ENCODE results near the gene SPEN. TPM values are rescaled to one million over a fixed set of nuclear protein-coding genes. Genes with fewer than 3 reads are reported as not detected.

The SPEN gene
- total RNA-seq, 2 experiments from 2014 or later: 60.8 to 63.1 TPM

DNA sequence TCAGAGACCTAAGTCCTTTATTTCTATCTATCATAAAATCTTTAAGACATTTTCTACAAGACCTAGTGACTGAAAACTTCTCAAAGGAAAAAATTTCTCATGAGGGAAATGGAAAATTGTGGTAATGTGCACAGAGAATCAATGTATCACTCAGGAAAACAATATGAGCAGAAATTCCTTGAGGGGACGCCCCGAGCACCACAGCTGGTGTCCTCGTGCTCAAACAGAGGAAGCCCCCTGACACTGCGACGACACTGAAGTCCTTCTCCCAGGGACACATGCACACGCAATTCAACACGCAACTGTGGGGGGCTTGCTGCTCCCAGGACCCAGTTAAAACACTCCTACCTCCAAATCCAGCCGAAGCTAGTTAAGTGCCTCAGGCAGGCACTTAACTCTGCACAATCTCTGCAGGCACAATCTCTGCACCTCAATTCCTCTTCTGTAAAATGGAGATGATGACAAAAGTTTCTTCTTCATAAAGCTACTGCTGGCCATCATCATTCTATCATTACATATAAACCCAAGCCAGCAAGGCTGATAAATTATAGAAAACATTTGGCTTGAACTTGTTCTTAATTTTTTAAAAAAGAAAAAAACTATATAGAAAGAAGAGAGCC lies 112.4 kb downstream of the SPEN start:
- CTCF ChIA-PET: interaction anchor here (0.6 to 1.7 kb wide), 3 partner anchors 9 to 168 kb away, joined by 3 to 8 read pairs (median 4); no protein-coding TSS in a partner anchor
- POLR2A ChIA-PET: interaction anchor here (0.7 to 1.1 kb wide), 2 partner anchors 9 to 15 kb away, joined by 3 read pairs; no protein-coding TSS in a partner anchor

DNA sequence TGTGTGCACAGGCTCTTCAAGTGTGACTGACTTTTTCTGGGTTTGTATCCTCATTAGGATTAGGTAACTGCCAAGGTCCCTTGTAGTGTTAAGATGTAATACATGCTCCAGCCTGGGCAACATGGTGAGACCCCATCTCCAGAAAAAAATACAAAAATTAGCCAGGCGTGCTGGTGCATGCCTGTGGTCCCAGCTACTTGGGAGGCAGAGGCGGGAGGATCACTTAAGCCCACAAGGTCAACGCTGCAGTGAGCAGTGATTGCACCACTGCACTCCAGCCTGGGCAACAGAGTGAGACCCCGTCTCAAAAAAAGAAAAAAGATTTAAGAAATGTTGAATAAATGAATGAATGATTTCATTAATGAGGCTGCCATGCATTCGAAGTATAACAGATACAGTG lies 113.3 kb downstream of the SPEN start:
- ChIA-PET CTCF (interaction anchor here (1.4 kb wide), 1 partner anchor 10 kb away, joined by 4 read pairs; no protein-coding TSS in a partner anchor), POLR2A (interaction anchor here (1.1 kb wide), 1 partner anchor 10 kb away, joined by 3 read pairs; no protein-coding TSS in a partner anchor)

DNA sequence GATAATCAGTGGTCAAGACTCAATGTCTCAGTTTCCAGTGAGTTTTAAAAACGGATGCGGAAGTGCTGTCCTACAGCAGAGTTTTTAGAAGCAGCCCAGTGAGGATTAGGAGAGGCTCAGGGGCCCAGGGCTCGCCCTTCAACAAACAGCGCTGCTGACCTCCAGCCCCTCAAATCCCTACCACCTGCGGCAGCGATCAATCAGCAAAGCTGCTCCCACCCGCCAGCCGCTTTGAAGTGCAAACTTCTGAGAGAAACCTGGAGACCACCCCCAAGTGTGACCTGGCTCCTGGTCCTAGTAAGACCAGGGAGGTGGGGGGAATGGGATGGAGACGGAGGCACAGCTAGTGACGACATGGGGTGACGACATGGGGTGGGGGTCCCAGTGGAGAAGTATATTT lies 114.0 kb downstream of the SPEN start:
- ChIA-PET CTCF (interaction anchor here (1.4 kb wide), 1 partner anchor 10 kb away, joined by 4 read pairs; no protein-coding TSS in a partner anchor), POLR2A (no interaction called here)

DNA sequence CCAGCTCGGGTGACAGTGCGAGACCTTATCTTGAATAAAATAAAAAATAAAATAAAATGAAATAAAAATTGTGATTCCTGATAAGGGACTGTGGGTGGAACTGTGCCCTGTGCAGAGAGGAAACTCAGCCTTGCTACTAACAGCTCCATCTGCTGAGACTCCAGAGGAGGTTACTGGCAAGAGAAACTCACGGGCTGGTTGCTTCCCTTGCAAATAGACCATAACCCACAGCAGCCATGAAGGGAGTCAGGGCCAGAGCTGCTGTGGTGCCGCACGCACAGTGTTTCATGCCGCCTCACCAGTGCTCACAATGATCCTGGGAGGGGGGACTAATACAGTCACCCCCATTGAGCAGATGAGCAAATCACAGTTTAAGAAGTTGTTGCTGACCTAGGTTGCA lies 114.7 kb downstream of the SPEN start:
- ChIA-PET POLR2A (interaction anchor here (0.5 kb wide), 1 partner anchor 26 kb away, joined by 3 read pairs; no protein-coding TSS in a partner anchor), CTCF (interaction anchor here (0.9 kb wide), 1 partner anchor 11 kb away, joined by 3 read pairs; no protein-coding TSS in a partner anchor)

DNA sequence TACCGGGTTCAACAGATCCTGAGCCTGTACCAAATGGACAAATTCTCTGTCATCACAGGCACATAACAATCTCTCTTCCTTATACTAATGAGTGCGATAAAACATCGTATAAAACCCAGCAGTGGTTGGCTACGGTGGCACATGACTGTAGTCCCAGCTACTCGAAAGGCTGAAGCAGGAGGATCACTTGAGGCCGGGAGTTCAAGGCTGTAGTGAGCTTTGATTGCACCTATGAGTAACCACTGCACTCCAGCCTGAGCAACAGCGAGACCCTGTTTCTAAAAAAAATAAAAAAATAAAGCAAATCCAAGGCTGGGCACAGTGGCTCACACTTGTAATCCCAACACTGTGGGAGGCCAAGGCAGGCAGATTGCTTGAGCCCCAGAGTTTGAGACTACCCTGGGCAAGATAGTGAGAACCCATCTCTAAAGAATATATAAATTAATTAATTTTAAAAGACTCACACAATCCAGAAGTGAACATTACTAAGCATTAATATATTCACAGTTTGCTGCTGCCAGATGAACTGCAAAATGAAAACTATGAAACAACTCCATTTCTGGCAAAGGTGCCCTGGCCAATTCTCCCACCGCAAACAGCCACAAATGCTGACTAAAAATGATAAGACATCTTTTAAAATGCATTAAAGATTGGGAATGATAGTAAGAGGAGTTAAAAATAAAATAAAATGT lies 115.3 kb downstream of the SPEN start:
- ChIA-PET CTCF (interaction anchor here (0.9 kb wide), 1 partner anchor 10 kb away, joined by 3 read pairs; no protein-coding TSS in a partner anchor), POLR2A (interaction anchor here (0.5 kb wide), 1 partner anchor 26 kb away, joined by 3 read pairs; no protein-coding TSS in a partner anchor)

DNA sequence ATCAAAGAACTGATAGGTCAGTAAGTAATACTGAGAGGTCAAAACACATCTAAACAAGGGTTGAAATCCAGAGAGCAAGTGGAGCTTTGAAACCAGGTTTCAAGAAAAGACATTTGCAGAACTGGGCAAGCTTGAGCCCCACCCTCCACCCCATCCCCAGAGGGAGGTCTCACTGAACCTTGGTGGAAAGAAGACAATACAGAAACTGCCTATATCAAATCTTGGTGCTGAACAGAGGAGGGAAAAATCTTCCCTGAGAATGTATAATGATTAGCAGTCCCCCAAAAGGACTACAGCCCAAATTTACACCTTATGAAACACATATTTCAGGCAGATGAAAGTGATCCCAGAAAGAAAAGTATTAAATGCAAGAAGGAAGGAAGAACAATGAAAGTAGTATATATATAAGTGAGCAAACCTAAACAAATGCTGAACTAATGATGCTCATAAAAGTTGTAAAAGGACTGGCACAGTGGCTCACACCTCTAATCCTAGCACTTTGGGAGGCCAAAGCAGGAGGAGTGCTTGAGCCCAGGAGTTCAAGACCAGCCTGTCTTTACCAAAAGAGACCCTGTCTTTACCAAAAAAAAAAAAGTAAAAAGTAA lies 116.0 kb downstream of the SPEN start:
- ChIA-PET CTCF (interaction anchor here (0.9 to 4.2 kb wide), 3 partner anchors 7 to 13 kb away, joined by 3 to 29 read pairs (median 3); no protein-coding TSS in a partner anchor), POLR2A (interaction anchor here (0.6 to 1.8 kb wide), 3 partner anchors 12 to 385 kb away, joined by 3 to 19 read pairs (median 4); partner anchors contain the start of gene ZBTB17)

DNA sequence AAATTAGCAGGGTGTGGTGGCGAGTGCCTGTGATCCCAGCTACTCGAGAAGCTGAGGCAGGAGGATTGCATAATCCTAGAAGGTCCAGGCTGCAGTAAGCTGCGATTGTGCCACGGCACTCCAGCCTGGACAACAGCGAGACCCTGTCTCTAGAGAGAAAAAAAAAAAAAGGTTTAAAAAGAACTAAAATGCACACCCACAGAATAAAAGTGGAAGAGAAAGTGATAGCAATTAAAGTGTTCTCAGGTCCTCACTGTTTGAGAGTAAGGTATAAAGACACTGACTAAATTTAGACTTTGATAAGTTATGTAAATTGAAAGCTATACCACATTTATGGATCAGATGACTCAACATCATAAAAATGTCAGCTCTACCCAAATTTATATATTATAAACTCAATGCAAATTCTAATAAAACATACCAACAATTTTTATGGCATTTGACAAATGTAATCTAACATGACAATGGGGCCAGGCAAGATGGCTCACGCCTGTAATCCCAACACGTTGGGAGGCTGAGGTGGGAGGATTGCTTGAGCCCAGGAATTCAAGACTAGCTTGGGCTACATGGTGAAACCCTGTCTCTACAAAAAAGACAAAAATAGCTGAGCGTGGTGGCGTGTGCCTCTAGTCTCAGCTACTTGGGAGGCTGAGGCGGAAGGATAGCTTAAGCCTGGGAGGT lies 116.6 kb downstream of the SPEN start:
- POLR2A ChIA-PET: interaction anchor here (0.6 to 1.8 kb wide), 4 partner anchors 11 to 384 kb away, joined by 3 to 19 read pairs (median 4); partner anchors contain the start of gene ZBTB17
- CTCF ChIA-PET: interaction anchor here (0.9 to 4.2 kb wide), 4 partner anchors 8 to 172 kb away, joined by 3 to 29 read pairs (median 3); no protein-coding TSS in a partner anchor

DNA sequence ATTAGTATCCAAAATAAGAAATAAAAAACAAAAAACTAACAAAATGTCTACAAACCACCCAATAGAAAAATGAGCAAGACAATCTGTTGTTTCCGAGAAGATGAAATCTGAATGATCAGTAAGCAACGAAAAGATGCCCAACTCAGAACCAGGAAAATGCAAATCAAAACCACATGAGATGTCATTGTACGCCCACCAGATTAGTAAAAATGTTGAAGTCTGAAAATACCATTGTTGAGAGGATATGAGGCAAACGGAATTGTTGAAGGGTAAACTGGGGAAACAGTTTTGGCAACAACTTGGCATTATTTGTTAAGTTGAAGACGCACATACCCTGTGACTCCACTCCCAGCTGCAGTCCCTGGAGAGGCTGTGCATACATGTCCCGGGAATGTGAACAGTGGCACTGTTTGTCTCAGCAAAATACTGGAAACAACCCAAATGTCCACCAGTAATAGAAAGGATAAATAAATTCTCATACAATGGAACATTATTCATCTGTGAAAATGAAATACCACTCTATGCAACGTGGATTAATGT lies 117.8 kb downstream of the SPEN start:
- POLR2A ChIA-PET: interaction anchor here (0.6 to 1.9 kb wide), 7 partner anchors 10 to 386 kb away, joined by 3 to 19 read pairs (median 11); partner anchors contain the start of genes SPEN and ZBTB17
- CTCF ChIA-PET: interaction anchor here (0.6 to 4.2 kb wide), 4 partner anchors 15 to 173 kb away, joined by 3 to 29 read pairs (median 4); partner anchors contain the start of gene SPEN

DNA sequence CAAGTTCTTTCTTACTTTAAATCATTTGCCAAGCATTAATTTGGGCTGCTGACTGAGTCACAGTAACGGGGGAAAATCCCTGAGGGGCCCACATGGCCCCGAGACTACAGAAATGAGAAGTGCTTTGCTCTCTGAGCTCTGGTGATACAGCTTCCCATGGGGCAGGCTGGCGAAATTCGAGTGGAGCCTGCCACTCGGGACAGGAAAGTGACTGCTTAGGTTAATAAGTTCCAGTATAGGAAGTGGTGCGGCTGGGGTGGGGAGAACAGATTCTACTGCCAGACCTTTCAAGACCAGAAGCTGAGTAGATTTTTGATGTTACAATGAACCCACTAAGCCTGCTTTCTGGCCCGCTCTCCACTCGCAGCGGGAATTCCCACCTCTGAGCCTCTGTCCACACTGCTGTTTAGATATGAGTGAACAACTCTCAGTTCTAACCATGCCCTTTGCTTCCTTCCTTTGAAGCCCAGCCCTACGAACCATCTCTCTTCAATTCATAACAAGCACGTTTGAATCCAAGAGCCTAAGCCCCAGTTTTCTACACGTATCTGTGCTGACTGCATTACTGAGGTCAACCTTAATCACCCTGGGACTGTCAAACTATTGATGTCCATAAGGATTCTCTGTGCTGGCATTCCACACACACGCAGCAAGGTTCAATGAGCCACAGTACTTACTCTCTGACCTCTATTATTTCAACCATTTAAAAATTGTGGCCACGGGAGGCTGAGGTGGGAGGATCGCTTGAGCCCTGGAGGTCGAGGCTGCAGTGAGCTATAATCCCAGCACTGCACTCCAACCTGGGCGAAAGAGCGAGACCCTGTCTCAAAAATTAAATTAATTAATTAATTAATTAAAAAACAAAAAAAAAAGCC lies 118.8 kb downstream of the SPEN start:
- CTCF ChIA-PET: interaction anchor here (0.7 to 4.2 kb wide), 4 partner anchors 9 to 119 kb away, joined by 3 to 29 read pairs (median 4); partner anchors contain the start of gene SPEN

DNA sequence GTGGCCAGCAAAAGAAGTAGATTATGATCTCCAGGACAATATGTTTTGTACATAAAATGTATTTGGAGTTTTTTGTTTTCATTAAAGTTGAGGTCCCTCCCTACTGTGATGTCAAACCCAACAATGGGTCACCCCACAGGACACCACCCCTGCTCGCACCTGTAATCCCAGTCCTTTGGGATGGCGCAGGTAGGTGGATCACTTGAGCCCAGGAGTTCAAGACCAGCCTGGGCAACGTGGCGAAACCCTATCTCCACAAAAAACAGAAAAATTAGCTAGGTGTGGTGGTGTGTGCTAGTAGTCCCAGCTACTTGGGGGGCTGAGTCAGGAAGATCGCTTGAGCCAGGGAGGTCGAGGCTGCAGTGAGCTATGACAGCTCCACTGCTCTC lies 119.4 kb downstream of the SPEN start:
- CTCF ChIA-PET: interaction anchor here (1.6 to 4.2 kb wide), 2 partner anchors 16 to 17 kb away, joined by 4 to 29 read pairs; no protein-coding TSS in a partner anchor
- POLR2A ChIA-PET: interaction anchor here (1.0 to 1.9 kb wide), 4 partner anchors 8 to 17 kb away, joined by 3 to 18 read pairs (median 11); partner anchors contain the start of gene ZBTB17

More for the DNA sequence above, 118.8 kb downstream of the SPEN start:
- POLR2A ChIA-PET: interaction anchor here (0.5 to 1.9 kb wide), 11 partner anchors 8 to 385 kb away, joined by 3 to 18 read pairs (median 5); partner anchors contain the start of genes SPEN and ZBTB17

DNA sequence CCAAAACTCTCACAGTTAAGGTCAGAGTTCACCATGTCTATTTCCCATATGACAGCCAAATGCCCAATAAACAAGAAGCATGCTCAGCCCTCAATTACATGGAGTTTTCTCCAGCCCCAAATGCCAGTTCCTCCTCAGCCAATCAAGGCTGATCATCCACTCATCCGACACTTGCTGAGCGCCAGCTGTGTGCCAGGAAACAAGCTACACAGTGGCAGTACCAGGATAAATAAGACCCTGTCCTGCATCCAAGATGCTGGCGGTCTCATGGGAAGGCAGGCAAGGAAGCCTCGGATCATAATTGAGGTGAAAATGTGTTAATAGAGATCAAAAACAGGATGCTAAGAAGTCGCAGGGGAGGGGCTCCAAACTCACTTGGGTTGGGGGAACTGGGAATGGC lies 120.7 kb downstream of the SPEN start:
- ChIA-PET CTCF (interaction anchor here (0.6 to 1.4 kb wide), 3 partner anchors 12 to 226 kb away, joined by 3 read pairs; no protein-coding TSS in a partner anchor), POLR2A (interaction anchor here (0.9 kb wide), 1 partner anchor 18 kb away, joined by 3 read pairs; no protein-coding TSS in a partner anchor)

DNA sequence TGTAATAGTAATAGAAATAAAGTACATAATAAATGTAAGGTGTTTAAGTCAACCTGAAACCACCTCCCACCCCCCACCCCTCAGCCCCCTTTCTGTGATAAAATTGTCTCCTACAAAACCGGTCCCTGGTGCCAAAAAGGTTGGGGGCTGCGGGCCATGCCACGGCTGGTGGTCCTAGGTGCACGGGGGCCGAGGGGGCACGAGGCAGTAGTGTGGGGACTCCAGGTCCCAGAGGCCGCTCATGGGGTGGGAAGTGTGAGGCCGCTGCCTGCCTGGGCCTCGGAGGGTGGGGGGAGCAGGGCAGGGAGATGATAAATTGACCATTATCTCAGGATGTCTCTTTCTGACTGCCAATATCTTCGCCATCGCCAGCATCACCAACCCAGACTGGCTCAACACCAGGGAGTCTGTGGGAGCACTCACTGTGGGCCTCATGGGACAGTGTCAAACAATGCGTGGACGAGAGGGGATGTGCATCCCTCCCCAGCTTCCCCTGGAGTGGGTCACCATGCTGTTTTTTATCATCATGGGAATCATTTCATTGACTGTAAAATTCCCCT lies 121.9 kb downstream of the SPEN start:
- ChIA-PET CTCF (no interaction called here), POLR2A (interaction anchor here (0.6 to 1.0 kb wide), 2 partner anchors 89 to 136 kb away, joined by 4 to 6 read pairs; no protein-coding TSS in a partner anchor)

DNA sequence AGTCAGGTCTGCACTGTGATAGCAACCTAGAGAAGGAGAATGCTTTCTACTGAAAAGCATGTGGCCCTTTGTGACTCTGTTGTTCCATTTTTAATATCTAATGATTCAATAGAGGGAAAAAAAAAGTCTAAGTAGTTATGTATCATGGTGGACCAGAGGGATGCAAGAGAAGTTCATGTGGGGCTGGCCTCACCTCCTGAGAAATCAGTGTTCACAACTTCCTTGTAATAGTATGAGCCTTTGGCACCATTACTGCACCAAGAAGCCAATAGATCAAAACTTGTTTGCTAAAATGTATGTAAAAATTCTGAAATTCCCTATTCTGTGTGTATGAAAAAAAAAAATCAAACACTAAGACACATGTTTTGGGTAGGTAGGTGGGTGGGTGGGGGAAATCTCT lies 123.4 kb downstream of the SPEN start:
- CTCF ChIA-PET: no interaction called here
- POLR2A ChIA-PET: no interaction called here

DNA sequence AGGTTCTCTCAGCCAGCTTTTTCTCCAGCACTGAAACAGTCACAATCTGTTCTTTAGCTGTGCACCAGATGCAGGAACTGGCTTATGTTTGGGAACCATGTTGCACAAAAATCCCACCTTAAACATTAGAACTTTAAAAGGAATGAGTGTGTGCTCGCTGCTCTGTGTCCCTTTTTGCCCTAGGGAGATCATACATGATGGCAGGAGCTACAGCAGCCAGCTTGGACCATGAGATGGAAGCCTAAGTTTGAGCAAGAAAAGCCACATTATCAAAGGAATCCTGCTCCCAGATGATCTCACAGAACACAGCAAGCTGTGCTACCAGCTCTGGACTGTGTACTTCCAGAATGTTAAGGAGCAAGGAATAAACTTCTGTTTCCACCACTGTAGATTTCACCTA lies 124.9 kb downstream of the SPEN start:
- CTCF ChIA-PET: no interaction called here
- POLR2A ChIA-PET: no interaction called here

DNA sequence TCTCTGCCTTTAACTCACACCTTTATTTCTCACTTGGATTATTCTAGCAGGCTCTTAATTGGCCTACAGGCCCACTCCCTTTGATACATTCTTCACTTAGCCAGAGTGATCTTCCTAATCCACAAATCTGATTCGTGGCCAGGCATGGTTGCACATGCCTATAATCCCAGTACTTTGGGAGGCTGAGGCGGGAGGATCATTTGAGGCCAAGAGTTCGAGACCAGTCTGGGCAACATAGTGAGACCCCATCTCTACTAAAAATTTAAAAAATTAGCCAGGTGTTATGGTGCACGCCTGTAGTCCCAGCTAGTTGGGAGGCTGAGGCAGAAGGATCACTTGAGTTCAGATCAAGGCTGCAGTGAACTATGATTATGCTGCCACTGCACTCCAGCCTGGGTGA lies 126.3 kb downstream of the SPEN start:
- POLR2A ChIA-PET: interaction anchor here (0.7 to 4.6 kb wide), 3 partner anchors 7 to 145 kb away, joined by 4 to 51 read pairs (median 18); no protein-coding TSS in a partner anchor
- CTCF ChIA-PET: no interaction called here

DNA sequence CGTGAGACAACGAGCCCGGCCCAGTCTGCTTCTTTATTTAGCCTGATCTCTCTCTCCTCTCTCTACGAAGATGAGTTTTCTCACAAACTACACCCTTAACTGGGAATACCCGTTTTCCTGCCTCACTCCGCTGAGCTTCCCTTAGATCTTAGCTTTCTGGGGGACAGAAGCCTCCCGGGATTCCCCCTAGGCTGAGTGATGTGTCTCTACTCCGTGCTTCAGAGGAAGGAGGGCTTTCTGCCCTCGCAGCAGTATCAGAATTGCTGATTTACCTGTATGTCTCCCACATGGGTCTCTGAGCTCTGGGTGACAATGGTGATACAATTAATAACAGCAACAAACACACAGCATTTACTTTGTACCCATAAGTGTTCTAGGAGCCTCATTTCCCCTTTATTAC lies 127.3 kb downstream of the SPEN start:
- ChIA-PET POLR2A (interaction anchor here (0.6 to 4.6 kb wide), 8 partner anchors 8 to 141 kb away, joined by 3 to 51 read pairs (median 5); no protein-coding TSS in a partner anchor), CTCF (interaction anchor here (0.6 to 2.5 kb wide), 5 partner anchors 9 to 49 kb away, joined by 3 to 22 read pairs (median 4); no protein-coding TSS in a partner anchor)

Data from activated CD8-positive, alpha-beta memory T cell treated with anti-CD3 and anti-CD28 coated beads for 36 hours (primary cell).